Smooth muscle cell of bladder (primary cell): ENCODE data around the gene MRC1. TPM values are rescaled to one million over a fixed set of nuclear protein-coding genes. Genes with fewer than 3 reads are reported as not detected.

Experiments
- total RNA-seq: library from RNA; depleted of rRNA; stranded (reverse); fragments of >200 nt; gene quantifications from 2 replicates; pipeline ENCODE4 v1.2.3, GENCODE V29; 2014

MRC1 gene
- under 0.01 TPM in 2 replicates for total RNA-seq

GRCh38 chr10:17808971-17809841 lies at the start of gene MRC1:
TSS of gene MRC1 (plus strand) at chr10:17809348. CDS start at chr10:17809466, 118 bp downstream.

GRCh38 chr10:17951868-17952371 lies 142.8 kb downstream of the MRC1 start, which contains the start of gene SLC39A12:
TSS of gene SLC39A12 (plus strand) at chr10:17951918. CDS start at chr10:17953277, 1,359 bp downstream.

Other genes starting within 250 kb of the MRC1 start
- gene HACD1, start 192.0 kb upstream of the MRC1 start, total RNA-seq: 24.7 and 41.5 TPM in 2 replicates
- 16.4 and 19.9 TPM in 2 replicates for gene STAM, start 165.2 kb upstream of the MRC1 start, total RNA-seq
- under 0.01 TPM in 2 replicates for gene TMEM236, start 57.1 kb upstream of the MRC1 start, total RNA-seq
- not detected in 2 replicates for gene SLC39A12, start 142.6 kb downstream of the MRC1 start, total RNA-seq